Breast epithelium (tissue), 4 donors: Measurements from ENCODE around the gene CEP76. TPM values are rescaled to one million over a fixed set of nuclear protein-coding genes. Genes with fewer than 3 reads are reported as not detected.

Source experiments
- DNase-seq, 2 donors: peaks; one replicate each; pipeline ENCODE4 v3.0.0-alpha.2; 2019; ENCODE audit warnings: low spot score in 2 of 2
- H3K27ac ChIP-seq, 2 donors: fragments of 200-600 bp; sonication (generic) in 1 of 2; one replicate each; pipeline ENCODE4 v1.5.1; 2016 to 2019; ENCODE audit warnings: mild to moderate bottlenecking in 1 of 2
- H3K27me3 ChIP-seq, 2 donors: fragments of 200-600 bp; sonication (generic) in 1 of 2; one replicate each; pipeline versions ENCODE4 v1.5.1 to v1.6.0; 2017 to 2019; ENCODE audit warnings: control low read depth in 1 of 2, mild to moderate bottlenecking in 1 of 2
- H3K36me3 ChIP-seq: fragments of 200-600 bp; one replicate; pipeline ENCODE4 v1.5.1; 2019
- H3K4me1 ChIP-seq, 2 donors: fragments of 200-600 bp; sonication (generic); one replicate each; pipeline ENCODE4 v1.5.1; 2016 to 2019; ENCODE audit warnings: control low read depth in 1 of 2
- H3K4me3 ChIP-seq, 3 donors: fragments of 200-600 bp; sonication (generic); 1 replicate in 2 of 3; 2 replicates in 1 of 3; pipeline ENCODE4 v1.5.1; 2016 to 2019; ENCODE audit warnings: mild to moderate bottlenecking in 3 of 3, moderate library complexity in 2 of 3
- H3K9me3 ChIP-seq, 2 donors: fragments of 200-600 bp; sonication (generic) in 1 of 2; one replicate each; pipeline ENCODE4 v1.5.1; 2016 to 2019; ENCODE audit warnings: control low read depth in 1 of 2
- CTCF ChIP-seq, 3 donors: fragments of 450-650 bp; IDR thresholded peaks; one replicate each; pipeline ENCODE4 v1.5.1; 2016 to 2017; ENCODE audit warnings: antibody characterized with exemption in 3 of 3, mild to moderate bottlenecking in 3 of 3, moderate library complexity in 3 of 3
- POLR2A ChIP-seq: fragments of 450-650 bp; IDR thresholded peaks from one replicate; pipeline ENCODE4 v1.6.1; 2016; ENCODE audit warnings: antibody characterized with exemption, mild to moderate bottlenecking, moderate library complexity
- POLR2AphosphoS5 ChIP-seq, 3 donors: sonication (generic); formaldehyde crosslinking; IDR thresholded peaks; one replicate each; pipeline ENCODE4 v1.6.1; 2017; ENCODE audit warnings: antibody characterized with exemption in 3 of 3
- intact Hi-C: fragments of 100-400 bp; cut with DNase I; formaldehyde crosslinking; loops from one replicate; pipeline ENCODE4 v1.15.1; 2023; ENCODE audit warnings: low total_unique reads
- total RNA-seq, 3 donors: library from RNA; depleted of rRNA; stranded (reverse); fragments of >200 nt; gene quantifications; one replicate each; pipeline ENCODE4 v1.1.0, GENCODE V29; 2016

Gene CEP76
- total RNA-seq, result 10 to 100 TPM in 1 of 3 donors, 1 to 10 TPM in 2; 7.4 to 11.7 (median 9.5) TPM

- H3K9me3 ChIP-seq, result no peaks in the 10 kb centered on the region
- peak within 1 kb of the TSS; percentile 98 to 99 for H3K27ac ChIP-seq
- peak within 1 kb of the TSS; percentile 74 to 98 (median 90) for H3K4me3 ChIP-seq
- no peaks in the 10 kb centered on the region for H3K36me3 ChIP-seq
- intact Hi-C loops, result no loop called here
- peak; percentile 71 to 80 for DNase-seq
- H3K27me3 ChIP-seq, result no peaks in the 10 kb centered on the region
- H3K4me1 ChIP-seq, result peaks cover 10 to 12% of the 10 kb centered on the region in 2 donors
- TF ChIP-seq POLR2AphosphoS5 (IDR thresholded peaks at IDR 0.05) (peak; percentile 9 to 47 (median 25)), POLR2A (peak; percentile 58), CTCF (IDR thresholded peaks at IDR 0.05) (no peak)
Measured at GRCh38 chr18:12702221-12703095, at the start of gene CEP76, which contains the start of gene PSMG2. TSS of gene CEP76 (minus strand) at chr18:12702723. CDS start at chr18:12702548, 175 bp downstream. TSS of gene PSMG2 (plus strand) at chr18:12703042. CDS start at chr18:12703108, 66 bp downstream.

- intact Hi-C loops, result no loop called here
- Histone ChIP-seq H3K36me3 (no peaks in the 10 kb centered on the region), H3K4me1 (no peaks in the 10 kb centered on the region), H3K9me3 (no peaks in the 10 kb centered on the region), H3K27me3 (no peaks in the 10 kb centered on the region), H3K27ac (no peak overlapping the region), H3K4me3 (no peak overlapping the region)
- no peak for DNase-seq
- TF ChIP-seq CTCF (IDR thresholded peaks at IDR 0.05), result no peak
- TF ChIP-seq POLR2AphosphoS5 (IDR thresholded peaks at IDR 0.05), result no peak
- no peak for TF ChIP-seq POLR2A
Measured at GRCh38 chr18:12751891-12752290, 49.4 kb upstream of the CEP76 start.

GRCh38 chr18:12751503-12751884 is 49.0 kb upstream of the CEP76 start:
- no peaks in the 10 kb centered on the region for H3K36me3 ChIP-seq
- no peaks in the 10 kb centered on the region for H3K4me1 ChIP-seq
- H3K9me3 ChIP-seq, result no peaks in the 10 kb centered on the region
- no peak overlapping the region for H3K27ac ChIP-seq
- H3K27me3 ChIP-seq, result no peaks in the 10 kb centered on the region
- no peak for TF ChIP-seq POLR2AphosphoS5 (IDR thresholded peaks at IDR 0.05)
- no peak for TF ChIP-seq POLR2A
- no peak for TF ChIP-seq CTCF (IDR thresholded peaks at IDR 0.05)
- H3K4me3 ChIP-seq, result no peak overlapping the region
- intact Hi-C loops, result no loop called here
- DNase-seq, result no peak

GRCh38 chr18:12750715-12751502 is 48.4 kb upstream of the CEP76 start:
- Histone ChIP-seq H3K4me3 (no peak overlapping the region), H3K36me3 (no peaks in the 10 kb centered on the region), H3K27me3 (no peaks in the 10 kb centered on the region), H3K4me1 (no peaks in the 10 kb centered on the region), H3K9me3 (no peaks in the 10 kb centered on the region), H3K27ac (no peak overlapping the region)
- DNase-seq, result no peak
- TF ChIP-seq POLR2AphosphoS5 (IDR thresholded peaks at IDR 0.05) (no peak), POLR2A (no peak), CTCF (IDR thresholded peaks at IDR 0.05) (no peak)
- intact Hi-C loops, result no loop called here
